ENCODE results near the gene CEMIP. TPM values are rescaled to one million over a fixed set of nuclear protein-coding genes. Genes with fewer than 3 reads are reported as not detected.

Gene CEMIP
- total and polyA plus RNA-seq, 10 of the 15 experiments (the other 5 are each of a cell fraction or from before 2014, with no cell fraction given), result 0.01 to 0.44 (median 0.16) TPM; not detected in 6

GRCh38 chr15:80861731-80862170 lies 82.6 kb downstream of the CEMIP start:
- no peaks in the 10 kb centered on the region for H3K79me2 ChIP-seq (ENCODE audit: control insufficient read depth, insufficient read depth, low read length)
- in situ Hi-C loops (cut with MboI) (no loop called here), intact Hi-C loops (cut with micrococcal nuclease; ENCODE audit: unreplicated experiment) (no loop called here)
- SMC1A ChIA-PET (ENCODE audit: uncharacterized antibody, unreplicated experiment), result no interaction called here
- POLR2A ChIA-PET, result no interaction called here
- no TSS peak for BruUV-seq (replicated peaks)
- ATAC-seq (no peak), DNase-seq (ENCODE audit: low read depth, low spot score) (no peak), FAIRE-seq (no peak)
- H3K27ac ChIP-seq (ENCODE audit: control insufficient read depth, insufficient read depth), result no peak overlapping the region
- H4K20me1 ChIP-seq (ENCODE audit: control insufficient read depth, insufficient read depth), result no peaks in the 10 kb centered on the region
- H3K9me3 ChIP-seq (replicated peaks; ENCODE audit: control insufficient read depth, insufficient read depth, low read length), result no peaks in the 10 kb centered on the region
- H3K4me2 ChIP-seq (ENCODE audit: control insufficient read depth, insufficient read depth), result no peak overlapping the region
- RAD21 ChIA-PET (ENCODE audit: unreplicated experiment), result no interaction called here
- WGBS (ENCODE audit: insufficient coverage, insufficient replicate concordance, low lambda C conversion rate, missing lambda C conversion rate), result 10% methylated on average over 5 of the region's 5 CpGs
- H3K27me3 ChIP-seq (replicated peaks in 1 of 2; ENCODE audit: control insufficient read depth in 2 of 2, insufficient read depth in 2 of 2, low read length in 1 of 2), result peaks cover 13 to 15% of the 10 kb centered on the region in 2 experiments
- H3K4me1 ChIP-seq (ENCODE audit: control insufficient read depth, insufficient read depth, low read length), result no peaks in the 10 kb centered on the region
- H2AFZ ChIP-seq (ENCODE audit: control insufficient read depth, low read depth, low read length), result no peak overlapping the region
- H3K9ac ChIP-seq (ENCODE audit: control insufficient read depth, insufficient read depth, low read length), result no peak overlapping the region
- CTCF ChIA-PET, result no interaction called here
- H3K4me3 ChIP-seq, result no peak overlapping the region
- H3K36me3 ChIP-seq (ENCODE audit: control insufficient read depth in 2 of 2, insufficient read depth in 2 of 2, low read length in 1 of 2), result no peaks in the 10 kb centered on the region
- TF ChIP-seq HCFC1 (IDR thresholded peaks at IDR 0.05; ENCODE audit: low read length), result no peak
- TF ChIP-seq CREM (IDR thresholded peaks at IDR 0.05; ENCODE audit: low read depth), result no peak
- TF ChIP-seq TCF7 (IDR thresholded peaks at IDR 0.05; ENCODE audit: borderline replicate concordance), result no peak
- no peak for TF ChIP-seq PML (IDR thresholded peaks at IDR 0.05; ENCODE audit: low read length)
- TF ChIP-seq CHD4 (IDR thresholded peaks at IDR 0.05), result no peak
- no peak for TF ChIP-seq MXI1 (IDR thresholded peaks at IDR 0.05; ENCODE audit: low read depth, low read length)
- TF ChIP-seq SREBF2 (IDR thresholded peaks at IDR 0.05; ENCODE audit: low read length), result no peak
- TF ChIP-seq BCL3 (IDR thresholded peaks at IDR 0.05; ENCODE audit: borderline replicate concordance, insufficient read depth, low read depth, low read length, poor library complexity, severe bottlenecking), result no peak
- no peak for TF ChIP-seq BHLHE40 (IDR thresholded peaks at IDR 0.05; ENCODE audit: borderline replicate concordance in 1 of 2, low read depth in 2 of 2, low read length in 1 of 2)
- no peak for TF ChIP-seq HDGF (IDR thresholded peaks at IDR 0.05)
- TF ChIP-seq, protein P1, sequence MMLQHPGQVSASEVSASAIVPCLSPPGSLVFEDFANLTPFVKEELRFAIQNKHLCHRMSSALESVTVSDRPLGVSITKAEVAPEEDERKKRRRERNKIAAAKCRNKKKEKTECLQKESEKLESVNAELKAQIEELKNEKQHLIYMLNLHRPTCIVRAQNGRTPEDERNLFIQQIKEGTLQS (IDR thresholded peaks at IDR 0.05; ENCODE audit: borderline replicate concordance, extremely low read depth, low read depth, low read length), result no peak
- TF ChIP-seq RELA (IDR thresholded peaks at IDR 0.05; ENCODE audit: borderline replicate concordance, partially characterized antibody), result no peak
- TF ChIP-seq POLR2AphosphoS2 (IDR thresholded peaks at IDR 0.05; ENCODE audit: low read depth, low read length), result no peak
- no peak for TF ChIP-seq RELB (IDR thresholded peaks at IDR 0.05; ENCODE audit: low read depth)
- TF ChIP-seq ZSCAN29 (IDR thresholded peaks at IDR 0.05), result no peak
- TF ChIP-seq SMC3 (IDR thresholded peaks at IDR 0.05; ENCODE audit: borderline replicate concordance, low read length), result no peak
- no peak for TF ChIP-seq IRF3 (IDR thresholded peaks at IDR 0.05)
- no peak for TF ChIP-seq ZBTB11 (CRISPR knock-in tag; IDR thresholded peaks at IDR 0.05)
- TF ChIP-seq ZBED1 (IDR thresholded peaks at IDR 0.05; ENCODE audit: borderline replicate concordance), result no peak

Measured in GM12878 (cell line).